Fibroblast of lung (primary cell): ENCODE results near the gene OPN3.

Experiments
- CTCF ChIP-seq, 2 donors: IDR thresholded peaks in 1 of 2; conservative IDR thresholded peaks in 1 of 2; 1 replicate in 1 of 2; 2 replicates in 1 of 2; pipeline ENCODE4 v1.5.1; 2011 to 2012; ENCODE audit warnings: low read length in 2 of 2, control low read depth in 1 of 2, inconsistent platforms in 1 of 2, low read depth in 1 of 2, mild to moderate bottlenecking in 1 of 2
- EZH2 ChIP-seq: IDR thresholded peaks from 2 replicates; pipeline ENCODE4 v1.5.1; 2012; ENCODE audit warnings: low read length, control low read depth, mild to moderate bottlenecking; ENCODE audit errors: missing control alignments

DNA sequence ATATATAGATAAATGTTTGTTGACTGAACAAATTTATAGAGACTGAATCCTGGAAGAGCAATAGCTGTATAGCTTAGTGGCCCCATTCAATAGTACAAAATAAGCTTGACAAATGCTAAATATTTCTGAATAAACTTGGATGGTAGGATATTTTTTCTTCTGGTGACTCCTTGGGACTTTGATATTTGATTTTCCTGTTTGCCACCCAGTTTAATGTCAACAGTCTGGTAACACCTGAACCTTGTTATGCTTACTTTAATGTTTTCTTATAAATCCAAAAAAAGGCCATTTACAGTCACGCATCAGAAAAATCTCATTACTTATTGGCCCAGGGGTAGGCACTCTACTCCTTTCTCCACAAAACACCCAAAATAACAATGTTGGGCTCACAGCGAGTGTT is 42.8 kb upstream of the OPN3 start:
- TF ChIP-seq CTCF (conservative IDR thresholded peaks at IDR 0.05 in 1 of 2, IDR thresholded peaks at IDR 0.05 in 1 of 2; ENCODE audit: low read depth in 1 of 2, low read length in 2 of 2) (no peak), EZH2 (no peak)
